T-helper 2 cell treated with Interferon-gamma antibody and Interleukin-4, amounts not matched to agents 100 ng/mL and 5 ng/mL, for 36 hours (primary cell): ENCODE data around the gene MTMR1. TPM values are rescaled to one million over a fixed set of nuclear protein-coding genes. Genes with fewer than 3 reads are reported as not detected.

Source experiments
- intact Hi-C: fragments of 100-400 bp; cut with micrococcal nuclease; formaldehyde crosslinking; loops from one replicate; pipeline ENCODE4 v1.15.1; 2023
- total RNA-seq: library from RNA; stranded (reverse); gene quantifications from 2 replicates; pipeline ENCODE4 v1.2.3, GENCODE V29; 2022

MTMR1 gene
- total RNA-seq, 1 donor from 2014 or later: 46.2 TPM

DNA sequence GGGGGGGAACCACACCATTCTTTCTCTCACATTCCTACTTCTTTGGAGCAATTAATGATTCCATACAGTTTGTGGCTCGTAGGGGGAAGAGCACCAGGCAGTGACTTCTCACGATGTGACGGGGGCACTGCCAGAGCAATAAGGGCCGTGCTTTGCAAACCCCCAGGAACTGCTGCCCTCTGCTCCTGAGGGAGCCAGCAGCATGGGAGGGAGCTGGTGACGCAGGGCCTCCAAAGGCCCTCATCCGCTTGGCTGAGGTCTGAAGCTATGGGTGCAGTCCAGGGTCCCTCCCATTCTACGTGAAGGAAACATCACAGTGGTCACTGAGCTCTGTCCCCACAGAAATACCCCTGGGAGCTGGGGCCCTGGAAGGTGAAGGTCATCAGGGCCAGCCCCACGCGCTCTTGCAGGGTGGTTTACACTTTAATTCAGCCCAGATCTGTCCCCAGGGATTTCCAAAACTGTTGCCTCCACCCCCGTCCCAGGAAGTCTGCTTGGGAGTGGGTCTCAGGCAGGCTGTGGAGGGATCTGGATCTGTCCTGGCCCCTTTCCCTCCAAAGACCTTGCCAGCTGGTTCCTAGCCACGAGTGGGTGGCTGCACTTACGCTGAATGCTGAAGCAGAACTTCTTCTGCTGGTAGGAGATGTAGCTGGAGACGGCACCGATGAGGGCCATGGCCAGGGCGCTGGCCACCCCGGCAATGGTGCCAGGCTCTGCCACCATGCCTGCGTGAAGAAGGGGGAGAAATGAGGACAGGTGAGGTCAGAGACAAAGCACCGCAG, 82.6 kb downstream of the MTMR1 start:
- intact Hi-C loops: no loop called here

- intact Hi-C loops: no loop called here
Measured at GRCh38 chrX:150777328-150777992, 84.3 kb downstream of the MTMR1 start.

DNA sequence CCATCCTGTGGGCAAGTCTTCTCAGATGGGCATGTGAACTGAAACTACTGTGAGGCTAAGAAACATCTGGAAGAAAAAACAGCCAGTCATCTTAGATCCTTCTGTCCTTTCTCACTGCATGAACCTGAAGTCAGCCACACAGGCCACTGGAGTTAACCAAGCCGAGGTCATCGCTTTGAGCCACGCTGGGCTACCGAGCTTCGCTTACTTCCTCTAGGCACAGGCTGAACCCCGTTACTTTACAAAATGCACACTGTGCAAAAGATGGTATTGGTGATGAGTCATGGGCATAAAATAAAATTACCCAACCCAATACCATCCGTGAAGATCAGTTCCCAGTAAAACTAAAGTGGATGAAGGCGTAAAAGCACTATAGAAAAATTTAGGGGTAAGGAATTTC, 86.2 kb downstream of the MTMR1 start:
- intact Hi-C loops: no loop called here

DNA sequence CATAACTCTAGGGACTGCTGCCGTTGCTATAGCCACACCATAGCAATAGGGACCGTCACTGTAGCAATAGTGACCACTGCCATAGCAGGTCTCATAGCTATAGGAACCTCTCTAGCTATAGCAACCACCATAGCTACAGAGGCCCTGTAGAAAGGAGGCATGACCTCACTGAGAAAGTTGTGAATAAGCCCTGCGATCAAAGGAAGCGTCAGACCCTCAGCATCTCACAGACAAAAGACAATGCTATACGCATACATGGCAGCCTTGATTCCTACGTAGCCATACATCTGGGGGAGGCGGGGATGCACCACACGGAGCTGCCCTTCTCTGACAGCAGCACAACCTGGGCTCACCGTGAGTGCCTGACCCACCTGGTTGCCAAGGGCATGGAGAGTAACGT, 88.5 kb downstream of the MTMR1 start:
- intact Hi-C loops: no loop called here

GRCh38 chrX:150790021-150790420, 96.8 kb downstream of the MTMR1 start:
- intact Hi-C loops: no loop called here

GRCh38 chrX:150792949-150793527, 99.8 kb downstream of the MTMR1 start:
- intact Hi-C loops: no loop called here

GRCh38 chrX:150805736-150806135, 112.5 kb downstream of the MTMR1 start:
- intact Hi-C loops: no loop called here

DNA sequence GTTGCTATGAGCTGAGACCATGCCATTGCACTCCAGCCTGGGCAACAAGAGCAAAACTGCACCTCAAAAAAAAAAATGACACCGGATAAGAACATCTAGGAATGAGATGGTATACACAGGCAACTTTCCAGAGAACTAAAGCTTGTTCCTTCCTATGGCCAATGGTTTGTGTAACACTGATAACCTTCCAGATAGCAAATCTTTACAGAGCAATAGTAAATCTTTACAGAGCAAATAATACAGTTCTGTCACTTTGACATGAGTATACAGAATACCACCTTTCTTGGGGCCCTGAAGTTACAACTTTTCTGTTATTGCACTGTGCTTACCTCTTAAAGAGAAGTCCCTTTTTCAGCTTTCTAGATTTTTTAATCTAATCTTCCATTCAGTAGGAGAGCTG, 113.6 kb downstream of the MTMR1 start:
- intact Hi-C loops: no loop called here

GRCh38 chrX:150813922-150814321, 120.7 kb downstream of the MTMR1 start:
- intact Hi-C loops: no loop called here

Other genes with a start within 250 kb of the MTMR1 start
- 40.6 and 47.8 TPM in 2 replicates for gene MTM1, start 124.8 kb upstream of the MTMR1 start, total RNA-seq
- gene CD99L2, start 205.3 kb downstream of the MTMR1 start, total RNA-seq: 13.0 and 13.4 TPM in 2 replicates